Endothelial cell of umbilical vein (primary cell): ENCODE measurements around the gene GJA9. TPM values are rescaled to one million over a fixed set of nuclear protein-coding genes. Genes with fewer than 3 reads are reported as not detected.
"Not testable (repeated sequence)": the region's sequence is repeated elsewhere in the genome, so short reads cannot be mapped to it uniquely, and the experiment has no call there.

Experiments
- BruUV-seq: library from RNA; stranded (reverse); fragments of 400-500 nt; replicated peaks from 2 replicates; lab custom pipeline; 2021; lab: Mats Ljungman, UMichigan
- CTCF ChIA-PET: fragments of 300-600, 350-600 bp; sonication (Branson Sonifier 250); formaldehyde crosslinking; loops from one replicate; lab custom pipeline; 2021; ENCODE audit warnings: antibody characterized with exemption, inconsistent platforms; lab: Charles Lee
- POLR2A ChIA-PET: fragments of 300-600, 350-600 bp; sonication (Branson Sonifier 250); formaldehyde crosslinking; loops from one replicate; lab custom pipeline; 2021; ENCODE audit warnings: antibody characterized with exemption, inconsistent platforms; lab: Charles Lee
- DNase-seq: peaks from one replicate; pipeline ENCODE4 v3.0.0-alpha.2; 2011; ENCODE audit warnings: low read depth, low spot score
- FAIRE-seq: peaks from 2 replicates; lab custom pipeline; 2011; peaks lifted over from hg19 to GRCh38; lab: Jason Lieb, UNC
- H2AFZ ChIP-seq: 2 replicates; pipeline ENCODE4 v1.6.0; 2012; ENCODE audit warnings: low read depth, low read length, control low read depth, inconsistent platforms
- H3K27ac ChIP-seq: 2 replicates; pipeline ENCODE4 v1.5.1; 2011; ENCODE audit warnings: low read depth, mild to moderate bottlenecking, control low read depth, low read length, moderate library complexity; ENCODE audit not compliant: insufficient read depth
- H3K27me3 ChIP-seq, 2 experiments: 2 replicates each; pipeline versions ENCODE4 v1.6.0 to v1.6.1; 2011; ENCODE audit warnings: low read length in 2 of 2, mixed read lengths in 1 of 2; ENCODE audit not compliant: control insufficient read depth in 2 of 2, insufficient read depth in 2 of 2
- H3K36me3 ChIP-seq, 2 experiments: 2 replicates in 1 of 2; 3 replicates in 1 of 2; pipeline ENCODE4 v1.5.1; 2011; ENCODE audit warnings: low read length in 2 of 2, mild to moderate bottlenecking in 1 of 2, moderate library complexity in 1 of 2; ENCODE audit not compliant: control insufficient read depth in 2 of 2, insufficient read depth in 2 of 2; ENCODE audit errors: extremely low read depth in 1 of 2
- H3K4me1 ChIP-seq: 3 replicates; pipeline ENCODE4 v1.5.1; 2011; ENCODE audit warnings: mild to moderate bottlenecking, low read length; ENCODE audit not compliant: control insufficient read depth, insufficient read depth; ENCODE audit errors: extremely low read depth
- H3K4me2 ChIP-seq: 2 replicates; pipeline ENCODE4 v1.6.1; 2011; ENCODE audit warnings: low read length, control low read depth, mixed read lengths; ENCODE audit not compliant: insufficient read depth
- H3K4me3 ChIP-seq, 3 experiments: fragments of 200-600 bp in 1 of 3; sonication (generic), shearing (Covaris generic) in 1 of 3; replicated peaks in 1 of 3; 2 replicates each; pipeline ENCODE4 v1.5.1; 2011 to 2016; ENCODE audit warnings: control low read depth in 3 of 3, low read length in 3 of 3, mild to moderate bottlenecking in 2 of 3, inconsistent platforms in 1 of 3, low read depth in 1 of 3, moderate library complexity in 1 of 3; ENCODE audit not compliant: insufficient read depth in 1 of 3
- H3K79me2 ChIP-seq: 2 replicates; pipeline ENCODE4 v1.6.0; 2012; ENCODE audit warnings: low read length, inconsistent platforms; ENCODE audit not compliant: control insufficient read depth, insufficient read depth
- H3K9ac ChIP-seq: replicated peaks from 2 replicates; pipeline ENCODE3; 2011; ENCODE audit warnings: low read length, control low read depth; ENCODE audit not compliant: insufficient read depth; ENCODE audit errors: extremely low read depth
- H3K9me1 ChIP-seq: replicated peaks from 3 replicates; pipeline ENCODE4 v1.6.0; 2011; ENCODE audit warnings: mild to moderate bottlenecking, low read length; ENCODE audit not compliant: control insufficient read depth, insufficient read depth; ENCODE audit errors: extremely low read depth
- H3K9me3 ChIP-seq: replicated peaks from 2 replicates; pipeline ENCODE4 v1.5.1; 2012; ENCODE audit warnings: low read length, inconsistent platforms; ENCODE audit not compliant: control insufficient read depth, insufficient read depth
- H4K20me1 ChIP-seq: replicated peaks from 2 replicates; pipeline ENCODE3; 2011; ENCODE audit warnings: mild to moderate bottlenecking, low read length; ENCODE audit not compliant: control insufficient read depth, insufficient read depth; ENCODE audit errors: extremely low read depth
- FOS ChIP-seq: IDR thresholded peaks from 2 replicates; pipeline ENCODE4 v1.6.1; 2011; ENCODE audit warnings: mild to moderate bottlenecking, low read length, moderate library complexity, borderline replicate concordance; ENCODE audit not compliant: insufficient read depth
- GATA2 ChIP-seq: IDR thresholded peaks from 2 replicates; pipeline ENCODE4 v1.7.0; 2011; ENCODE audit warnings: low read depth, mild to moderate bottlenecking, moderate library complexity, mixed read lengths, low read length; ENCODE audit not compliant: insufficient read length, insufficient read depth
- JUN ChIP-seq: IDR thresholded peaks from 2 replicates; pipeline ENCODE4 v1.6.1; 2011; ENCODE audit warnings: borderline replicate concordance, low read depth; ENCODE audit not compliant: insufficient read length, insufficient read depth
- MYC ChIP-seq: IDR thresholded peaks from one replicate; pipeline ENCODE4 v1.6.1; 2011; ENCODE audit warnings: mild to moderate bottlenecking, low read depth, low read length
- POLR2AphosphoS5 ChIP-seq: IDR thresholded peaks from 2 replicates; pipeline ENCODE4 v1.6.1; 2012; ENCODE audit warnings: low read depth, mild to moderate bottlenecking, control low read depth, low read length, moderate library complexity; ENCODE audit not compliant: insufficient read depth
- dilution Hi-C: fragments of 300-500 bp; cut with MboI; formaldehyde crosslinking; loops from one replicate; pipeline ENCODE4 v1.15.0; 2019; ENCODE audit warnings: low sequenced_read_pairs; ENCODE audit not compliant: extremely low pct_ligation_motif_present
- intact Hi-C: fragments of 100-400 bp; cut with micrococcal nuclease; formaldehyde crosslinking; loops from one replicate; pipeline ENCODE4 v1.10.0; 2022
- polyA plus RNA-seq, 4 experiments: library from polyadenylated mRNA; depleted of rRNA in 3 of 4; stranded (reverse) in 3 of 4; unstranded in 1 of 4; fragments of >200 nt; gene quantifications; 2 replicates each; pipeline versions ENCODE4 v1.2.1 to v1.2.3, GENCODE V29; 2011 to 2012; ENCODE audit warnings: missing spikeins in 1 of 4
- total RNA-seq: library from RNA; stranded (reverse); gene quantifications from 2 replicates; pipeline ENCODE4 v1.2.3, GENCODE V29; 2021
- TF ChIP-seq, protein P1 (sequence below), 2 donors: IDR thresholded peaks; 1 replicate in 1 of 2; 2 replicates in 1 of 2; pipeline ENCODE4 v1.5.1; 2011; ENCODE audit warnings: low read length in 2 of 2, mild to moderate bottlenecking in 2 of 2, moderate library complexity in 2 of 2, control low read depth in 1 of 2, inconsistent platforms in 1 of 2, low read depth in 1 of 2; ENCODE audit not compliant: insufficient read depth in 1 of 2; ENCODE audit errors: extremely low read depth in 1 of 2
- TF ChIP-seq, protein P2 (sequence below): IDR thresholded peaks from 2 replicates; pipeline ENCODE4 v1.6.1; 2011; ENCODE audit not compliant: insufficient read depth, insufficient read length

The GJA9 gene
- total and polyA plus RNA-seq, 2 donors (not counting 3 experiments of a cell fraction or from before 2014, with no cell fraction given), result not detected

DNA sequence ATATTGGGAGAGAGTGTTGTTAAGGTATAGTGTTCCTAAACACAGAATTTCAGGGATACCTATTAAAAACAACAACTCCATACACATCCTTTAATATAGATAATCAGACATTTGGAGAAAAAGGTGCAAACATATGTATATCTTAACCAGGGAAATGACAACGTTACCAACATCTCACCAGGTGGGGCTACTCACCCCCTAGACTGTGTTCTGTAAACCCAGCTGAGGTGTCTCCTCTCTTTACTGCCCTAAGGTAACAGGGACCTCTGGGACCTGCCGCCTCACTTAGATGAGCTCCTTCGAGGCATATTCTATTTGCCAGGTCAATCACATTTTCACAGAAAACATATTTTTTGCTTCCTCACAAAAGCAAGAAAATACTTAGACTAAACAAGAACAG lies 35.2 kb downstream of the GJA9 start:
- H2AFZ ChIP-seq, result no peak overlapping the region
- no peaks in the 10 kb centered on the region for H3K4me1 ChIP-seq
- no peaks in the 10 kb centered on the region for H3K79me2 ChIP-seq
- no peak overlapping the region for H3K4me2 ChIP-seq
- ChIA-PET CTCF (interaction anchor here (1.3 kb wide), 2 partner anchors 11 to 13 kb away, joined by 3 to 4 read pairs; no protein-coding TSS in a partner anchor), POLR2A (no interaction called here)
- no peak for FAIRE-seq
- BruUV-seq, result no TSS peak
- H3K27ac ChIP-seq, result no peak overlapping the region
- H3K36me3 ChIP-seq, result peaks cover 14 to 19% of the 10 kb centered on the region in 2 experiments
- intact Hi-C loops (no loop called here), dilution Hi-C loops (no loop called here)
- no peak for DNase-seq
- peaks cover 4% of the 10 kb centered on the region for H4K20me1 ChIP-seq
- H3K9ac ChIP-seq, result no peak overlapping the region
- no peak overlapping the region for H3K4me3 ChIP-seq
- TF ChIP-seq FOS (no peak), JUN (no peak), POLR2AphosphoS5 (no peak), MYC (no peak), GATA2 (no peak)
- TF ChIP-seq, protein P1, sequence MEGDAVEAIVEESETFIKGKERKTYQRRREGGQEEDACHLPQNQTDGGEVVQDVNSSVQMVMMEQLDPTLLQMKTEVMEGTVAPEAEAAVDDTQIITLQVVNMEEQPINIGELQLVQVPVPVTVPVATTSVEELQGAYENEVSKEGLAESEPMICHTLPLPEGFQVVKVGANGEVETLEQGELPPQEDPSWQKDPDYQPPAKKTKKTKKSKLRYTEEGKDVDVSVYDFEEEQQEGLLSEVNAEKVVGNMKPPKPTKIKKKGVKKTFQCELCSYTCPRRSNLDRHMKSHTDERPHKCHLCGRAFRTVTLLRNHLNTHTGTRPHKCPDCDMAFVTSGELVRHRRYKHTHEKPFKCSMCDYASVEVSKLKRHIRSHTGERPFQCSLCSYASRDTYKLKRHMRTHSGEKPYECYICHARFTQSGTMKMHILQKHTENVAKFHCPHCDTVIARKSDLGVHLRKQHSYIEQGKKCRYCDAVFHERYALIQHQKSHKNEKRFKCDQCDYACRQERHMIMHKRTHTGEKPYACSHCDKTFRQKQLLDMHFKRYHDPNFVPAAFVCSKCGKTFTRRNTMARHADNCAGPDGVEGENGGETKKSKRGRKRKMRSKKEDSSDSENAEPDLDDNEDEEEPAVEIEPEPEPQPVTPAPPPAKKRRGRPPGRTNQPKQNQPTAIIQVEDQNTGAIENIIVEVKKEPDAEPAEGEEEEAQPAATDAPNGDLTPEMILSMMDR (IDR thresholded peaks at IDR 0.05; ENCODE audit: extremely low read depth in 1 of 2, insufficient read depth in 1 of 2, low read depth in 1 of 2, low read length in 2 of 2), result no peak
- TF ChIP-seq, protein P2, sequence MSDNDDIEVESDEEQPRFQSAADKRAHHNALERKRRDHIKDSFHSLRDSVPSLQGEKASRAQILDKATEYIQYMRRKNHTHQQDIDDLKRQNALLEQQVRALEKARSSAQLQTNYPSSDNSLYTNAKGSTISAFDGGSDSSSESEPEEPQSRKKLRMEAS, result no peak
- H3K9me3 ChIP-seq, result no peaks in the 10 kb centered on the region
- no peaks in the 10 kb centered on the region for H3K27me3 ChIP-seq
- H3K9me1 ChIP-seq, result no peaks in the 10 kb centered on the region

DNA sequence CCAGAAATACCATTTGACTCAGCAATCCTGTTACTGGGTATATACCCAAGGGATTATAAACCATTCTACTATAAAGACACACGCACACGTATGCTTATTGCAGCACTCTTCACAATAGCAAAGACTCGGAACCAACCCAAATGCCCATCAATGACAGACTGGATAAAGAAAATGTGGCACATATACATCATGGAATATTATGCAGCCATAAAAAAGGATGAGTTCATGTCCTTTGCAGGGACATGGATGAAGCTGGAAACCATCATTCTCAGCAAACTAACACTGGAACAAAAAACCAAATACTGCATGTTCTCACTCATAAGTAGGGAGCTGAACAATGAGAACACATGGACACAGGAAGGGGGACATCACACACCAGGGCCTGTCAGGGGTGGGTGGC lies 36.3 kb downstream of the GJA9 start:
- H3K4me1 ChIP-seq, H3K9ac ChIP-seq, H3K27ac ChIP-seq, DNase-seq, H3K4me3 ChIP-seq, H3K4me2 ChIP-seq, H2AFZ ChIP-seq, POLR2A ChIA-PET, BruUV-seq, H3K9me3 ChIP-seq, H3K9me1 ChIP-seq, H4K20me1 ChIP-seq, H3K27me3 ChIP-seq, dilution Hi-C loops, FAIRE-seq, H3K79me2 ChIP-seq, intact Hi-C loops: not testable (repeated sequence)
- CTCF ChIA-PET, result interaction anchor here (1.3 kb wide), 1 partner anchor 10 kb away, joined by 4 read pairs; no protein-coding TSS in a partner anchor
- H3K36me3 ChIP-seq, result peaks cover 8 to 13% of the 10 kb centered on the region in 2 experiments
